ENCODE results near the gene TFDP3.

- TF ChIP-seq CTCF (IDR thresholded peaks at IDR 0.05), result no peak
- TF ChIP-seq POLR2AphosphoS5 (IDR thresholded peaks at IDR 0.05; ENCODE audit: low read depth, low read length), result no peak
- TF ChIP-seq, protein P1, sequence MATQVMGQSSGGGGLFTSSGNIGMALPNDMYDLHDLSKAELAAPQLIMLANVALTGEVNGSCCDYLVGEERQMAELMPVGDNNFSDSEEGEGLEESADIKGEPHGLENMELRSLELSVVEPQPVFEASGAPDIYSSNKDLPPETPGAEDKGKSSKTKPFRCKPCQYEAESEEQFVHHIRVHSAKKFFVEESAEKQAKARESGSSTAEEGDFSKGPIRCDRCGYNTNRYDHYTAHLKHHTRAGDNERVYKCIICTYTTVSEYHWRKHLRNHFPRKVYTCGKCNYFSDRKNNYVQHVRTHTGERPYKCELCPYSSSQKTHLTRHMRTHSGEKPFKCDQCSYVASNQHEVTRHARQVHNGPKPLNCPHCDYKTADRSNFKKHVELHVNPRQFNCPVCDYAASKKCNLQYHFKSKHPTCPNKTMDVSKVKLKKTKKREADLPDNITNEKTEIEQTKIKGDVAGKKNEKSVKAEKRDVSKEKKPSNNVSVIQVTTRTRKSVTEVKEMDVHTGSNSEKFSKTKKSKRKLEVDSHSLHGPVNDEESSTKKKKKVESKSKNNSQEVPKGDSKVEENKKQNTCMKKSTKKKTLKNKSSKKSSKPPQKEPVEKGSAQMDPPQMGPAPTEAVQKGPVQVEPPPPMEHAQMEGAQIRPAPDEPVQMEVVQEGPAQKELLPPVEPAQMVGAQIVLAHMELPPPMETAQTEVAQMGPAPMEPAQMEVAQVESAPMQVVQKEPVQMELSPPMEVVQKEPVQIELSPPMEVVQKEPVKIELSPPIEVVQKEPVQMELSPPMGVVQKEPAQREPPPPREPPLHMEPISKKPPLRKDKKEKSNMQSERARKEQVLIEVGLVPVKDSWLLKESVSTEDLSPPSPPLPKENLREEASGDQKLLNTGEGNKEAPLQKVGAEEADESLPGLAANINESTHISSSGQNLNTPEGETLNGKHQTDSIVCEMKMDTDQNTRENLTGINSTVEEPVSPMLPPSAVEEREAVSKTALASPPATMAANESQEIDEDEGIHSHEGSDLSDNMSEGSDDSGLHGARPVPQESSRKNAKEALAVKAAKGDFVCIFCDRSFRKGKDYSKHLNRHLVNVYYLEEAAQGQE (IDR thresholded peaks at IDR 0.05; ENCODE audit: insufficient read depth in 1 of 2, low read depth in 2 of 2, low read length in 1 of 2), result no peak
- TF ChIP-seq TCF7L2 (IDR thresholded peaks at IDR 0.05; ENCODE audit: low read depth, low read length), result no peak
- no peak for TF ChIP-seq SIN3A (IDR thresholded peaks at IDR 0.05; ENCODE audit: borderline replicate concordance, insufficient read depth, low read depth, low read length)
These were observed 33.0 kb downstream of the TFDP3 start for GRCh38 chrX:133185119-133185518.

Data from Panc1 (cell line).